GM19239 (cell line): ENCODE data around the gene SDC3.
A peak's percentile ranks its signal among the peaks of the same experiment; 100 is the strongest.
"Not testable (repeated sequence)": the region's sequence is repeated elsewhere in the genome, so short reads cannot be mapped to it uniquely, and the experiment has no call there.

Experiments
- DNase-seq: peaks from one replicate; pipeline ENCODE4 v3.0.0; 2011; ENCODE audit warnings: low spot score; ENCODE audit not compliant: insufficient read length
- FAIRE-seq: peaks from 2 replicates; lab custom pipeline; 2011; peaks lifted over from hg19 to GRCh38; lab: Jason Lieb, UNC

Gene SDC3

GRCh38 chr1:30879126-30879786 lies 29.3 kb downstream of the SDC3 start:
- DNase-seq (no peak), FAIRE-seq (no peak)

- DNase-seq (no peak), FAIRE-seq (no peak)
These were observed 30.0 kb downstream of the SDC3 start for GRCh38 chr1:30878559-30878958.

- FAIRE-seq (no peak), DNase-seq (no peak)
These were observed 30.5 kb downstream of the SDC3 start for GRCh38 chr1:30878016-30878415.

DNA sequence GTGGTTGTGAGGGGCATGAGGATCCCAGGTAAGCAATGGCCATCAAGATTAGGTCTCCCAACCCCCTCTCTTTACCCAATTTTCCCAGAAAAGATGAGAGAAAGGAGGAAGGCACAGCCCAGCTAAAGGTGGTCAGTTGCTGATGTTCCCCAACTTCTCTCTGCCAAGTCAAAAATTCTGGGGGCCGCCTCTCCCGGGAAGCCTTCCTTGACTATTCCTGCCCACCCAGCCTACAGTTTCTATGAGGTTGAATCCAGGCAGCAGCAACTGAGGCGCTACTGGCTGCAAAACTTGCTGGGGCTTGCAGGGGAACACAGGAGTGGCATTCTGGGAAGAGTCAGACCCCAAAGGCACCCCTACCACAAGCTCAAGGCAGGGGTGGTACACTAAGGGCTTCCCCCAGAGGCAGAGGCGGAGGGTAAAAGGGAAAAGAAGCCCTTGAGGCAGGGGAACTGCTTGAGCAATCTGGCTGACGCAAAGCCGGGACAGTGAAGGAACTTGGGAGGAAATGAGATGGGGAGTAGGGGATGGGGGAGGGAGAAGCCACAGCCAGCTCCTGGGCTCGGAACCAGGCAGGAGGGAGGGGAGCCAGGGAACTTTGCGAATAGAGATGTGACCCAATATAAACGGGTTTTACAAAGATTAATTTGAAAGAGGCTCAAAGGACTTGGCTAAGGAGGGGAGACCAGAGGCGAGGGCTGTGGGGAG lies 31.2 kb downstream of the SDC3 start:
- no peak for FAIRE-seq
- DNase-seq, result no peak

GRCh38 chr1:30876451-30877204 lies 31.9 kb downstream of the SDC3 start:
- FAIRE-seq (no peak), DNase-seq (no peak)

DNA sequence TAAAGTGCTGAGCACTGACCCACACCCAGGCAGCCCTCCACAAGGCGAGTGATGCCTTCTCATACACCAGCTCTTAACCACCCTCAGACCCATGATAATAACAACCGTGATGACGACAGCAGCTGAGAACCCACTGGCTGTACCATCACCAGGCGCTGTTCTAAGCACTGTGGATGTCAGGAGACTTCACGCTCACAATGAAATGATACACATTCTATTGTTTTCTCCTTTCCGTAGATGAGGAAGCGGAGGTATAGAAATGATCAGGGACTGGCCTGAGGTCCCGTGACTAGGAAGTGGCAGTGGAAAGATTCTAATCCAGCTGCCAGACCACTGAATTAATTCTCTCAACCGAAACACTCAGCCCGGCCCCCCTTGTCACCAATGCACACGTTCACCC lies 32.6 kb downstream of the SDC3 start:
- no peak for FAIRE-seq

GRCh38 chr1:30875197-30875596 lies 33.4 kb downstream of the SDC3 start:
- no peak for FAIRE-seq
- no peak for DNase-seq

More for the DNA sequence above, 32.6 kb downstream of the SDC3 start:
- no peak for DNase-seq

- no peak for DNase-seq
- no peak for FAIRE-seq
These were observed 34.4 kb downstream of the SDC3 start for GRCh38 chr1:30874176-30874575.

DNA sequence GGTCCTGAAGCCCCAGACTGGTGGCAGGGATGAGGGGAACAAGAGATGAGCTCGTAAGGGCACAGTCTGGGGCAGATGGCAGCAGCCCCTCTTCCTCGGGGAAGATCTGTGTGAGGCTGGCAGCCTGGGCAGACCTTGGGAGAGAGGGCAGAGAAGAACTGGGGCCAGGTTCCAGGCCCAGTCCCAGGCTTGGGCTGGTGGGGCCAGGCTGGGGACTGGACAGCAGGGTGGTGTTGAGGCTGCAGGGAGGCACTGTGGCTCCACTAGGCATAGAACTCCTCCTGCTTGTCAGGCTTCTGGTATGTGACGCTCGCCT lies 35.7 kb downstream of the SDC3 start:
- DNase-seq (no peak), FAIRE-seq (no peak)

- no peak for DNase-seq
- FAIRE-seq, result no peak
These were observed 36.3 kb downstream of the SDC3 start for GRCh38 chr1:30872033-30872947.

DNA sequence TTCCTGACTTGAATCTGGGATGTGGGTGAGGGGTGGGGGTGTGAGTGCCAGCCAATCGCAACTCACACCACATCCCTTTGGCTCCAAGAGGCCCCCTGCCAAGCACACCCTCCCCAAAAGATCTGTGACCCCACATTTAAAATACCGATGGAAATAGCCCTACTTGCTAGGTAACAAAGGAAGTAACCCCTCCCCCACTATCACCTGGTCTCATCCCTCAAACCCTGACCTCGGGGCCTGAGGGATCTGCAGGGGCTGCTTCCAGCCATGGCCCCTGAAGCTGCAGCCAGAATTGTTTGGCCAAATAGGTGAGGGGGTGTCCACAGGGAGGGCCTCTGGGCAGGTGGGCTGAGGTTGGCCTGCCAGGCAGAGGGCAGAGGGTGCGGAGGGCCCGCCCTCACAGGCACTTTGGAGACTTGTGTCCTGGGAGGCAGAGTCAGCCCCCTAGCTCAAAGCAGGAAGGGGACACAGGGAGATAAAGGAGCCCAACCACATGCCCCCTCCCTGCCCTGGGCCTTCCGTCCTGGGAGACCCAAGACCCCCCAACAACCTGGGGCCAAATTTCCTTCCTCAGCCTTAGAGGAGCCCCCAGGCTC lies 37.2 kb downstream of the SDC3 start:
- DNase-seq (no peak), FAIRE-seq (no peak)

GRCh38 chr1:30870656-30871055 lies 37.9 kb downstream of the SDC3 start:
- FAIRE-seq (no peak), DNase-seq (no peak)

DNA sequence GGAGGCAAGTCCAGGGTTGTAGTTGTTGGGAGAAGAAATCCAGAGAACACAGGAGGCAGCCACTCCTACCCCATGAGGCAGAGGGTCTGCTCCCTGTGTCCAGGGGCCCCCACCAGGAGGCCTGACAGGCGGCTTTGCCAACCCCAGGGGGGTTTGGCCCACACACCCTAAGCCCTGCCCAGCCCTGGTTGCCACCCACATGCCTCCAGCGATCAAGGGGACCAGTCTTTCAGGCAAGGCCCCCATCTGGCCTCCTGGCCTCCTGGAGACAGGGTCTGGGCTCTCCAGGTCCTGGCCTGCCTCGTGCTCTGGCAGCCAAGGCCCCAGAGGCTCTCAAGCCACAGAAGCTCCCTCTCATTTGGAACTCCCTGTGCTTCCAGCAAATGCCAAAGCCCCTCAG lies 38.5 kb downstream of the SDC3 start:
- FAIRE-seq, result no peak

DNA sequence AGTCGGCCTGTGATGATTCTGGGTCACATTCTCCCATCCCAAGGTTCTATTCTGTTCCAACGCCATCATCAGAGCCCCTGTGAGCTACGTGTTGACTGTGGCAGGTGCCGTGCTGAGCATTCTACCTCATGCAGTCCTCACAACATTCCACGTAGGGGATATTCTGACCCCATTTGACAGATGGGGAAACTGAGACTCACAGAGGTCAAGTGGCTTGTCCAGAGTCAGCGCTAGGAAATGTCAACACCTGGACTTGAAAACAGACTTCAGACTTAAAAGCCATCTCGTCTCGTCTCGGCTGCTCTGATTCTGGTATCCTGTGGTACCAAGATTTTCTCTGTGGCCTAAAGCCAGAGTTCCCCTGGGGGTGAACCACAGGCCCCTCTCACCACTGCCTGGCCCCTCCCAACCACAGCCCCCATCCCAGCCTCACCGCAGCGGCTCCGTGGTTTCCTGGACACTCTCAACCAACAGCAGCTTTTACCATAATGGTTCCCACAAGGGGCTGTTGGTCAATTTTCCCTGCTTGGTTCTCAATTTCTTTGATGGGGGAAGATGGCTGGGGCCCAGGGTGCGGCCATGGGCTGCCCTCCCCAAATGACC lies 39.6 kb downstream of the SDC3 start:
- DNase-seq, result peak; percentile 36
- peak; percentile 57 for FAIRE-seq

More for the DNA sequence above, 38.5 kb downstream of the SDC3 start:
- DNase-seq, result no peak

GRCh38 chr1:30868057-30868456 lies 40.5 kb downstream of the SDC3 start:
- DNase-seq, FAIRE-seq: not testable (repeated sequence)

DNA sequence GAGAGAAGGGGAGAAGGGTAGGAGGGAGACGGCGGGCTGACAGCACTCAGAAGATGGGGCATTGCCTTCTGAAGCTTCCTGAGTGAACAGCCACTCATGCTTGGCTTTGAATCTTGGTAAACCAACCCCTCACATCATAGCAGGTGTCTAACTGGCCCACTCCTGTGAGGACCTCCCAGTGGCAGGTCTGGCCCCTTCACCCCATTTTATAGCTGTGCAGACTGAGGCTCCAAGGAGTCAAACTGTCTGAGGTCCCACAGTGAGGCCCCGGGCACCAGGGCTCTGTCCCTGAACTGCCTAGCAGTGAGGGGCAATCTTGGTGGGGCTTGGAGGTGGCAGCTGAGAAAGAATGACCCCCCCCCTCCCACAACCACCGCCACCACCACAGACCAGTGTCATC lies 41.0 kb downstream of the SDC3 start:
- no peak for DNase-seq
- no peak for FAIRE-seq

GRCh38 chr1:30866594-30866993 lies 42.0 kb downstream of the SDC3 start:
- DNase-seq, result no peak
- FAIRE-seq, result no peak

DNA sequence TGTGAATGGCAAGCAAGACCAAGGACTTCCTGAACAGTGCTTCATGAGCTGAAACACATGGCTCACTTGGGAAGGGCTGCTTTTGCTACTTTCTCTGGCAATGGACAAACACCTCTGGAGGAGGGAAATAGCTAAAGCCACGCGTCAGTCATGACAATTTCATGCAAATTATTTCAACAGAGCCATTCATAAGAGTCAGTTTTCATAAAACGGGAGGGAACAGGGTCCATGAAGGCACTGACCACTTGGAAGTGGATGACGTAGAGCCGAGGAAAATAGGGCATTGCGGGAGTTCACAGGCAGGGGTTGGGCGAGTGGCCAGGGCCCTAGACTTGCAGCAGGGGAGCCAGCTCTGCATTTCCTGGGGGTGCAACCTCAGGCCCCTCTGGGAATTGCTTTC lies 43.9 kb downstream of the SDC3 start:
- FAIRE-seq, result no peak

DNA sequence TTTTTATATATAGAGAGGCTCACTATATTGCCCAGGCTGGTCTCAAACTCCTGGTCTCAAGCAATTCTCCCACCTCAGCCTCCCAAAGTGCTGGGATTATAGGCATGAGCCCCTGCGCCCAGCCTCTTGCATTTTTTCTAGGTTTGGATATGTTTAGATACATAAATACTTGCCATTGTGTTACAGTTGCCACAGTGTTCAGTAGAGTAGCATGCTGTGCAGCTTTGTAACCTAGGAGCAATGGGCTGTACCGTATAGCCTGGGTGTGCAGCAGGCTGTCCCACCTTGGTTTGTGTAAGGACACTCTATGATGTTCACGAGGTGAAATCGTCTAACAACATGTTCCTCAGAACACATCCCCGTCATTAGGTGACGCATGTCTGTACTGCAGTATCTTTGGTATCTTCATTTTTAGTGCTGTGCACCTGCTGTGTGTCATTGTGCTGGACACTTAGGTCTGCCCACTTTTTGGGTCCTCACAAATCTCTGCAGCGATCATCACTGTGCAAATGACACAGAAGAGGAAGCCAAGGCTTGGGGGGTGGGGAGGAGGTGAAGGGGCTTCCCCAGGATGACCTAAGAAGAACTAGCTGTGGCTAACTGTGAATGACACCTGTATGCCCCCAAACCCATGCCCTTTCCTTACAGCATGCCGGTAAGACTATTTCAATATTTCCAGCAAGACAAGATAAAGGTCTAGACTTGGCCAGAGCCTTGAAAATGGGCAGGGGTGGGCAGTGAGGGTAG lies 44.5 kb downstream of the SDC3 start:
- DNase-seq (no peak), FAIRE-seq (no peak)

More for the DNA sequence above, 43.9 kb downstream of the SDC3 start:
- no peak for DNase-seq
